ENCODE results near the gene PROCA1. TPM values are rescaled to one million over a fixed set of nuclear protein-coding genes. Genes with fewer than 3 reads are reported as not detected.

The PROCA1 gene
- total and polyA plus RNA-seq, 9 of the 15 experiments (the other 6 are each of a cell fraction or from before 2014, with no cell fraction given), result 0.78 to 16.2 (median 5.6) TPM

GRCh38 chr17:28712032-28712704 lies 480 bp upstream of the PROCA1 start (continued):
- TF ChIP-seq MTA1 (IDR thresholded peaks at IDR 0.05; ENCODE audit: borderline replicate concordance) (no peak), GATA2 (CRISPR knock-in tag; IDR thresholded peaks at IDR 0.05) (0 out of 2 replicates have a peak, but pooled peaks have one; percentile 55), YY1 (IDR thresholded peaks at IDR 0.05; ENCODE audit: borderline replicate concordance in 1 of 3, control insufficient read depth in 1 of 3, extremely low read depth in 1 of 3, insufficient read depth in 3 of 3, insufficient read length in 1 of 3, insufficient replicate concordance in 2 of 3, low read depth in 1 of 3, low read length in 2 of 3) (peak; percentile 24 to 81 (median 57)), NFRKB (IDR thresholded peaks at IDR 0.05; ENCODE audit: low read depth) (peak; percentile 49), ZNF445 (CRISPR knock-in tag; IDR thresholded peaks at IDR 0.05; ENCODE audit: low read depth) (no peak), ZHX1 (conservative IDR thresholded peaks at IDR 0.05; ENCODE audit: low read length) (no peak), KLF13 (tag; IDR thresholded peaks at IDR 0.05; ENCODE audit: borderline replicate concordance, low read depth) (0 out of 2 replicates have a peak, but pooled peaks have one; percentile 24), SETDB1 (IDR thresholded peaks at IDR 0.05; ENCODE audit: low read length) (no peak), NCOA1 (IDR thresholded peaks at IDR 0.05; ENCODE audit: low read depth) (no peak), ETS1 (conservative IDR thresholded peaks at IDR 0.05; ENCODE audit: control insufficient read depth, low read depth, low read length) (no peak), ZNF589 (CRISPR knock-in tag; IDR thresholded peaks at IDR 0.05; ENCODE audit: low read depth) (no peak), ETV5 (CRISPR knock-in tag; IDR thresholded peaks at IDR 0.05; ENCODE audit: low read depth) (no peak), CLOCK (CRISPR knock-in tag; IDR thresholded peaks at IDR 0.05; ENCODE audit: borderline replicate concordance) (no peak), ZNF174 (CRISPR knock-in tag; IDR thresholded peaks at IDR 0.05) (no peak), FOXM1 (IDR thresholded peaks at IDR 0.05; ENCODE audit: low read depth) (no peak), FOXM1 (CRISPR knock-in tag; IDR thresholded peaks at IDR 0.05; ENCODE audit: low read depth) (no peak), GATAD2B (IDR thresholded peaks at IDR 0.05; ENCODE audit: borderline replicate concordance) (no peak), HNRNPLL (IDR thresholded peaks at IDR 0.05; ENCODE audit: low read depth, low read length, poor library complexity, severe bottlenecking) (peak; percentile 0), CREB1 (IDR thresholded peaks at IDR 0.05) (no peak), CREB1 (CRISPR knock-in tag; IDR thresholded peaks at IDR 0.05) (no peak), PKNOX1 (IDR thresholded peaks at IDR 0.05) (peak; percentile 58; the same call in 1 of the 2 replicates)
